AG09319 (cell line): ENCODE results near the gene KIAA1217.

Experiments used
- DNase-seq: peaks from one replicate; pipeline ENCODE4 v3.0.0-alpha.2; 2010; ENCODE audit warnings: low read depth; ENCODE audit errors: extremely low read depth
- TF ChIP-seq, protein P1 (sequence below): IDR thresholded peaks from 2 replicates; pipeline ENCODE4 v1.5.1; 2011; ENCODE audit warnings: low read depth, mild to moderate bottlenecking, inconsistent platforms, low read length, moderate library complexity

Gene KIAA1217

DNA sequence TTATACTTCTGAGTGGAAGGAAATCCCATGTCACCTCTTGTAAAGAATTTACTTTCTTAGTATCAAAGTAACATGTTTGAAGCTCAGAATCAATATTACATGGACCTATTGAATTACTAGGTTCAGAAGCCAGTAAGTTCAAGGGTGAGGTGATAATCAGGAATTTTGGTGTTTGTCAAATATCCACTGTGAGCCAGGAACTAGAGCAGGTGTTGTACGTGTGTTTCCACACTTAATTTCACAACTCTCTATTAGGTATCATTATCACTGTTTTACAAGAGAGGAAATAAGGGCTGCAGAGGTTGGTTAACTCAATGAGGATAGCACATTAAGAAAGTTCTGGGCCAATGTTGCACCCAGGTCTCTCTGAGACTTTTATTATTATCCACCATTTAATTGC, 130.4 kb downstream of the KIAA1217 start:
- DNase-seq = no peak
- TF ChIP-seq, protein P1, sequence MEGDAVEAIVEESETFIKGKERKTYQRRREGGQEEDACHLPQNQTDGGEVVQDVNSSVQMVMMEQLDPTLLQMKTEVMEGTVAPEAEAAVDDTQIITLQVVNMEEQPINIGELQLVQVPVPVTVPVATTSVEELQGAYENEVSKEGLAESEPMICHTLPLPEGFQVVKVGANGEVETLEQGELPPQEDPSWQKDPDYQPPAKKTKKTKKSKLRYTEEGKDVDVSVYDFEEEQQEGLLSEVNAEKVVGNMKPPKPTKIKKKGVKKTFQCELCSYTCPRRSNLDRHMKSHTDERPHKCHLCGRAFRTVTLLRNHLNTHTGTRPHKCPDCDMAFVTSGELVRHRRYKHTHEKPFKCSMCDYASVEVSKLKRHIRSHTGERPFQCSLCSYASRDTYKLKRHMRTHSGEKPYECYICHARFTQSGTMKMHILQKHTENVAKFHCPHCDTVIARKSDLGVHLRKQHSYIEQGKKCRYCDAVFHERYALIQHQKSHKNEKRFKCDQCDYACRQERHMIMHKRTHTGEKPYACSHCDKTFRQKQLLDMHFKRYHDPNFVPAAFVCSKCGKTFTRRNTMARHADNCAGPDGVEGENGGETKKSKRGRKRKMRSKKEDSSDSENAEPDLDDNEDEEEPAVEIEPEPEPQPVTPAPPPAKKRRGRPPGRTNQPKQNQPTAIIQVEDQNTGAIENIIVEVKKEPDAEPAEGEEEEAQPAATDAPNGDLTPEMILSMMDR = no peak

DNA sequence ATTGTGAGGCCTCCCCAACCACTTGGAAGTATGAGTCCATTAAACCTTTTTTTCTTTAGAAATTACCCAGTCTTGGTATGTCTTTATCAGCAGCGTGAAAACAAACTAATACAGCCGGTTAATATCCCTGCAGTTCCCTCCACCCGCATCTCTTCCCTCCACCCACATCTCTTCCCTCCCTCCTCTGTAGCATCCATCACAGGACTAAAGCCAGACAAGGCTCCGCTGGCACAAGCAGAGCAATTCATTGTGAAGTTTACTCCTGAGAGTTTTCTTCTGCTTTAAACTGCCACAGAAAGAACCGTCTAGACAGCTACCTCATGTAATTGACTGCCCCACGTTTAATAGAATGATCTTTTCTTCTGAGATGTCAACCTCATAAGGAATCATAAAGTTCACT, 131.5 kb downstream of the KIAA1217 start:
- DNase-seq = no peak
- TF ChIP-seq, protein P1 = no peak

DNA sequence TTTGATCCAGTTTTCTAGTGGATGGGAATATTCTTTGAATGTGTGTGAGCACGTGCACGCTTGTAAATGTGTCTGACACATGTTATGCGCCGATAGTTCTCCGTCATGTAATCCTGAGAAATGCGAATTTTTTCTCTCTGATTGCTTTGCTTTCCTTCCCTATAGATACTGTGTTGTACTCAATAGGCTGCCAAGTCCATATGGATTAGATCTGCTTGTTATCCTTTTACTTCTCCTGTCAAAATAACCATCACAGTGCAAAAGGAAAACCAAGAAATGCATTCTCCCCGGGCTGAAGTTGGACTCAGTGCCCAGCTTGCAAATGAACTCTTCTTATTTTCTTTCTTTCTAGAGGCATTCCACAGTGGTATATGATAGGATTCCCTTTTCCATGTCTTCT, 131.9 kb downstream of the KIAA1217 start:
- TF ChIP-seq, protein P1 = no peak
- no peak for DNase-seq

DNA sequence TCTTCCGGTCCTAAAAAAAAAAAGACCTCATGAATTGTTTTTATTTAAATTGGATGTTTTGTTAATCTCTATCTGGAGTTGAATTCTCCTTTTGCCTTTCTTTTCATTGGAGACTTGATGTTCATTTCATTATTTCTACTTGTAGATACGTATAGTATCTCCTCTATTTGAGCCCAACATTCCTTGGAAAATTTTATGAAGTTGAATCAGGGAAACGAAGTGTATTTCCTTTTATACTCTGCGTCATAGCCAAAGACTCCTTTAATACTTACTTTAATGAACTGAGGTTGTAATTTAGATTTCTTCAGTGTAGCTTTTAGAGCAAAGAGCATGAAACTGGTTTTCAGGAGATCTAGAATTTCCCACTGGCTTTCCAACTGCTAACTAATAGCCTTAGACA, 132.4 kb downstream of the KIAA1217 start:
- no peak for DNase-seq
- TF ChIP-seq, protein P1 = no peak

DNA sequence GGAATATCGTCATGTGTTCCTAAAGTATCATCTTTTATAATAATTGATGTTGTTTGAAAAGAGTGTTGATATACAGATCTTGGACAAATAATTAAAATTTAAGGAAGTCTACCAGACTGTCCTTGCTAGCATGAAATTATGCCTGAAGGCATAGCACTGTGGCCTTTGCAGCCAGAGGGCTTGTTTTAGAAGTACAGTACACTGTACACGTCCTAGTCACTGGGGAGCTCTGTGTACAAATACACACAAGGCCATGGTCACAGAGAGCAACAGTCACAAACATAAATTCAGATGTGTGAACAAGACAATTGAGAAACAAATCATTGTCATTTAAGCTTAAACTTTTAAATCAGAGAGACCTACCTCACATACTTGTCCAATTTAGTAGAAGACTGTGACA, 133.0 kb downstream of the KIAA1217 start:
- no peak for DNase-seq
- TF ChIP-seq, protein P1 = no peak

DNA sequence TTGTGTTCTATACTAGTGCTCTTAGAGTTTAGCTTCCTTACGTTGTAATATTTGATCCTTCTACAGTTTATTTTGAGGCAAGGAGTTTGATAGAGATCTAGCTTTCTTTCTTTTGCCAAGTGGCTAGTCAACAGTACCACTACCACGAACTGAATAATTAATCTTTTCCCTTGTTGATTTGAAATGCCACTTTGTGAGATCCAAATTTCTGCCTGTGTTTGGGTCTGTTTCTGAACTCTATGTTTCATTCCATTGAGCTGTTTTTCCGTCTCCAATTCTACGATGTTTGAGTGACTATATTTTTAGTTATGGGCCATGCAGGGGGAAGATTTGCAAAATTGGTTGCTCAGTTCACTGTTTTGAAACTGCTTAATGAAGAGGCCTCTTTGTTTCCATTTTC, 134.7 kb downstream of the KIAA1217 start:
- no peak for DNase-seq
- TF ChIP-seq, protein P1 = no peak

DNA sequence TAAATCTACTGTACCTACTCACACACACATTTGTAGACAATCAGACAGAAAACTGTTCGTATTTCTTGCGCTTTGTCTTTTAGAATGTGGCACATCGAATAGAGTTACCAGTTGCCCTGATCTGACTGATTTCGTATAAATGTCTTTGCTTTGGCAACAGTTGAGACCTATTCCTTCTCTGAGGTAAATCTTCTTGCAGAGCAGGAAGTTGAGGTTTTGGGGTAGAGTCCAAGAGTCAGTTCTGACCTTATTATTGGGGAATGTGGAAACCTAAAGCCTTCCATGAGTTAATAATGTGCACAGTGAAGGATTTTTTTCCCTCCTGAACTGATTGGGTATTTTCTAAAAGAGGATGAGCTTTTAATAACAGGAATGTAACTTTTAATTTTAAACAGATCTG, 135.3 kb downstream of the KIAA1217 start:
- peak; percentile 83 for DNase-seq
- TF ChIP-seq, protein P1 = no peak
